Right renal cortex interstitium (tissue), 3 donors: ENCODE data around the gene SYP. TPM values are rescaled to one million over a fixed set of nuclear protein-coding genes. Genes with fewer than 3 reads are reported as not detected.

ENCODE experiments used
- DNase-seq, 3 donors: peaks; one replicate each; pipeline ENCODE4 v3.0.0-alpha.2; 2013; ENCODE audit warnings: low read depth in 3 of 3, low spot score in 2 of 3
- polyA plus RNA-seq, 3 donors: library from polyadenylated mRNA; unstranded; fragments of 120-200 nt; gene quantifications; one replicate each; pipeline ENCODE4 v1.2.1, GENCODE V29; 2013; ENCODE audit not compliant: insufficient read length in 3 of 3

The SYP gene
- polyA plus RNA-seq, 3 donors, result 1.7 to 2.6 (median 2.5) TPM

- no peak for DNase-seq
Measured at GRCh38 chrX:49225858-49226257, 25.9 kb upstream of the SYP start.

- no peak for DNase-seq
Measured at GRCh38 chrX:49221868-49222267, 21.9 kb upstream of the SYP start.

- no peak for DNase-seq
Measured at GRCh38 chrX:49220100-49220499, 20.1 kb upstream of the SYP start.

- DNase-seq, result no peak
Measured at GRCh38 chrX:49214996-49215526, 15.1 kb upstream of the SYP start.

- no peak for DNase-seq
Measured at GRCh38 chrX:49214416-49214815, 14.4 kb upstream of the SYP start.

GRCh38 chrX:49212861-49213260 lies 12.9 kb upstream of the SYP start:
- DNase-seq, result no peak

- DNase-seq, result no peak
Measured at GRCh38 chrX:49212209-49212608, 12.2 kb upstream of the SYP start.

GRCh38 chrX:49211074-49211473 lies 11.1 kb upstream of the SYP start:
- no peak for DNase-seq

- DNase-seq, result no peak
Measured at GRCh38 chrX:49210406-49210805, 10.4 kb upstream of the SYP start.

- DNase-seq, result no peak
Measured at GRCh38 chrX:49209434-49210251, 9.7 kb upstream of the SYP start.

- no peak for DNase-seq
Measured at GRCh38 chrX:49208399-49208798, 8.4 kb upstream of the SYP start.

- no peak for DNase-seq
Measured at GRCh38 chrX:49206543-49206942, 6.5 kb upstream of the SYP start.

- DNase-seq, result no peak
Measured at GRCh38 chrX:49205443-49205842, 5.5 kb upstream of the SYP start.

GRCh38 chrX:49204709-49205108 lies 4.7 kb upstream of the SYP start:
- no peak for DNase-seq

GRCh38 chrX:49204017-49204416 lies 4.0 kb upstream of the SYP start:
- no peak for DNase-seq

- no peak for DNase-seq
Measured at GRCh38 chrX:49203536-49203935, 3.5 kb upstream of the SYP start.

GRCh38 chrX:49202022-49202421 lies 2.0 kb upstream of the SYP start:
- DNase-seq, result no peak

GRCh38 chrX:49199315-49199595 lies 738 bp downstream of the SYP start:
- DNase-seq, result no peak

GRCh38 chrX:49198540-49199314 lies 1.3 kb downstream of the SYP start:
- DNase-seq, result no peak

GRCh38 chrX:49197543-49198087 lies 2.4 kb downstream of the SYP start:
- DNase-seq, result no peak

- no peak for DNase-seq
Measured at GRCh38 chrX:49193542-49193964, 6.4 kb downstream of the SYP start.
